ENCODE measurements around the gene RALGAPA1.
"Not testable (repeated sequence)": the region's sequence is repeated elsewhere in the genome, so short reads cannot be mapped to it uniquely, and the experiment has no call there.

RALGAPA1 gene

DNA sequence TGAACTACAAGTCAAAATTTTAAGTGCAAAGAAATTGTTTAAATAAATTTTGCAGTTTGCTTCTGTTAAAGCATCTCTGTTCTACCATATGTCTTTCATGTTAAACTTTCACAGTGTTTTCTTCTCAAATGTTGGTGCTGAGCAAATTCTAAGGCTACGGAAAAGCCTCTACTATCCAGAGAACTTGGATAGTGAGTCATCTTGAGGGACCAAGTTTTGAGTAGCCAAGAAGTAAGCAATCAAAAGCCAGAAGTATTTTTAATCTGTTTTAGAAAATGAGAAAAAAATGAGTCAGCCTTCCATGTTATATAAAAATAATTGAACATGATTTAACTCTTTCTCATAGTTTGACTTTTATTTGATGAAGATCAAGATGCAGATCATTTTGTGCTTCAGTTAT, 20.4 kb upstream of the RALGAPA1 start:
- TF ChIP-seq MYC (IDR thresholded peaks at IDR 0.05; ENCODE audit: low read depth, low read length) (no peak), POLR2A (IDR thresholded peaks at IDR 0.05; ENCODE audit: extremely low read depth, insufficient read length) (no peak), MAX (IDR thresholded peaks at IDR 0.05; ENCODE audit: low read depth, low read length) (no peak)
- TF ChIP-seq, protein P1, sequence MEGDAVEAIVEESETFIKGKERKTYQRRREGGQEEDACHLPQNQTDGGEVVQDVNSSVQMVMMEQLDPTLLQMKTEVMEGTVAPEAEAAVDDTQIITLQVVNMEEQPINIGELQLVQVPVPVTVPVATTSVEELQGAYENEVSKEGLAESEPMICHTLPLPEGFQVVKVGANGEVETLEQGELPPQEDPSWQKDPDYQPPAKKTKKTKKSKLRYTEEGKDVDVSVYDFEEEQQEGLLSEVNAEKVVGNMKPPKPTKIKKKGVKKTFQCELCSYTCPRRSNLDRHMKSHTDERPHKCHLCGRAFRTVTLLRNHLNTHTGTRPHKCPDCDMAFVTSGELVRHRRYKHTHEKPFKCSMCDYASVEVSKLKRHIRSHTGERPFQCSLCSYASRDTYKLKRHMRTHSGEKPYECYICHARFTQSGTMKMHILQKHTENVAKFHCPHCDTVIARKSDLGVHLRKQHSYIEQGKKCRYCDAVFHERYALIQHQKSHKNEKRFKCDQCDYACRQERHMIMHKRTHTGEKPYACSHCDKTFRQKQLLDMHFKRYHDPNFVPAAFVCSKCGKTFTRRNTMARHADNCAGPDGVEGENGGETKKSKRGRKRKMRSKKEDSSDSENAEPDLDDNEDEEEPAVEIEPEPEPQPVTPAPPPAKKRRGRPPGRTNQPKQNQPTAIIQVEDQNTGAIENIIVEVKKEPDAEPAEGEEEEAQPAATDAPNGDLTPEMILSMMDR (IDR thresholded peaks at IDR 0.05; ENCODE audit: low read depth, low read length), result no peak
- H3K4me3 ChIP-seq (ENCODE audit: low read depth, low read length), result no peak overlapping the region
- no peak for DNase-seq (ENCODE audit: low read depth)

GRCh38 chr14:35827678-35828472, 18.8 kb upstream of the RALGAPA1 start:
- no peak for DNase-seq (ENCODE audit: low read depth)
- H3K4me3 ChIP-seq (ENCODE audit: low read depth, low read length), result peak overlapping the region; percentile 90
- TF ChIP-seq MYC (IDR thresholded peaks at IDR 0.05; ENCODE audit: low read depth, low read length) (no peak), MAX (IDR thresholded peaks at IDR 0.05; ENCODE audit: low read depth, low read length) (no peak), POLR2A (IDR thresholded peaks at IDR 0.05; ENCODE audit: extremely low read depth, insufficient read length) (no peak)
- TF ChIP-seq, protein P1 (IDR thresholded peaks at IDR 0.05; ENCODE audit: low read depth, low read length), result no peak

DNA sequence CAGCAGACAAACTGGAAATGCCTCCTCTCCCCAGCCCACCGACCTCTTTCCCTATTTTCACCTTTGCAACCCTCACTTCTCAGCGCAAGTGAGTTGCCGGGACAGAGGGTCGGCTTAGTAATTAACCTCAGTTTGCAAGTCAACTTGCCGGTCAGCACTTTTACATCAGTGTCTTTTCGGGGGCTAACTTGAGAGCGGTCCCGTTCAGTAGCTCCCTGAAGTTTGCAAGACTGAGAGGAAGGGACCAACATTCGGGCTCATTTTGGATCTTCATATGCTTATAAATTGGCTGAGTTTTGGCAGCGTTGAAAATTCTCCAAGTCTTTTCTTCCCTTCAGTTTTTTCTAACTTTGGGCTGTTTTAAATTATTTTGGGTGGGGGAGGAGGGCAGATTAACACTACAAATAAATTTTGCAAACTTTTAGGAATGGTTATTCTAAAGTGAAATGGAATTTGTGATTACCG, 17.9 kb upstream of the RALGAPA1 start:
- no peak for DNase-seq (ENCODE audit: low read depth)
- H3K4me3 ChIP-seq (ENCODE audit: low read depth, low read length), result peak overlapping the region; percentile 90
- TF ChIP-seq, protein P1 (IDR thresholded peaks at IDR 0.05; ENCODE audit: low read depth, low read length), result no peak
- TF ChIP-seq MYC (IDR thresholded peaks at IDR 0.05; ENCODE audit: low read depth, low read length), result no peak
- TF ChIP-seq MAX (IDR thresholded peaks at IDR 0.05; ENCODE audit: low read depth, low read length), result no peak
- no peak for TF ChIP-seq POLR2A (IDR thresholded peaks at IDR 0.05; ENCODE audit: extremely low read depth, insufficient read length)

DNA sequence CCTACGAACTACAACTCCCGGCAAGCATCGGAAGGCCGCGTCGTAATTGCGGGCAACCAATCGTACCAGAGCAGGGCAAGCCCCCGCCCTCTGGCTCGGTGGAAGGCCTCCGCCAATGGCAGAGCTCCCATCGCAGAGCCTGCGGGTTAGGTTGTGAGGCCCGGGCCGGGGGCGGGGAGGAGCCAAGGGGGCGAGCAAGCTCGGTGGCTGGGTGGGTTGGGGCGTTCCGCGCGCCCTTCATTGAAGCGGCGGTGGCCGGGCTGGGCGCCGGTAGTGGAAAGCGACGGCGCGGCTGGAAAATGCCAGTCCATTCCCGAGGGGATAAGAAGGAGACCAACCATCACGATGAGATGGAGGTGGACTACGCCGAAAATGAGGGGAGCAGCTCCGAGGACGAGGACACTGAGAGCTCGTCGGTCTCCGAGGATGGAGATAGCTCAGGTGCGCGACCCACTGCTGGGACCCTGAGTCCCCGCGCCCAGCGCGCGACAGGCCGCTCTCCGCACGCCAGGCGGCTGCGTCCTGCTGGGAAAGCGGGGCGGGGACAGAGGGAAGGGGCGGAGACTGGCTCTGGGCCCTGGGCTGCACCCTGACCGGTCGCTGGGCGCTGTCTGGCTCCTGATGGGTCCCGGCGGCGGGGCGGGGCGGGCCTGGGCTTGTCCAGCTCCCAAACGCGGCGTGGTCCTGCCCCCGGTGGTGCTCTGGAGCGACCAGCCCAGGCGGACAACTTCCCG, 17.3 kb upstream of the RALGAPA1 start, which contains the start of gene BRMS1L:
Gene BRMS1L (plus strand): TSS at position 121 of the 734 bp plus-strand sequence. CDS start 179 bp downstream, at position 300.
- H3K4me3 ChIP-seq (ENCODE audit: low read depth, low read length), result peak within 1 kb of the TSS; percentile 91
- TF ChIP-seq POLR2A (IDR thresholded peaks at IDR 0.05; ENCODE audit: extremely low read depth, insufficient read length), result peak; percentile 68
- peak; percentile 68; the same call in 1 of the 2 replicates for TF ChIP-seq MAX (IDR thresholded peaks at IDR 0.05; ENCODE audit: low read depth, low read length)
- TF ChIP-seq, protein P1 (IDR thresholded peaks at IDR 0.05; ENCODE audit: low read depth, low read length), result no peak
- DNase-seq (ENCODE audit: low read depth), result peak; percentile 99

DNA sequence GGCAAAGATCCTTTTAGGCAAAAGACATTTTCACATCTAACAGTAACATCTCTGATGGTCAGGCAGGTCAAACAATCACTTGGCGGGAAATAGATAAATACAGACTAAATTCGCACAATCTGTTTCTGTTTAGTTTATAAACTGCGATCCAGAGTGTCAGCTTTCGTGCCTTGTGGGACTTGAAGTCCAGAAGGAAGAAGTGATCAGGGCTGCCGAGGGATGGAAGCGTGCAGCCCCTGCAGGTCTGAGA, 16.8 kb upstream of the RALGAPA1 start:
- no peak for DNase-seq (ENCODE audit: low read depth)
- H3K4me3 ChIP-seq (ENCODE audit: low read depth, low read length), result peak overlapping the region; percentile 91
- TF ChIP-seq, protein P1 (IDR thresholded peaks at IDR 0.05; ENCODE audit: low read depth, low read length), result no peak
- TF ChIP-seq POLR2A (IDR thresholded peaks at IDR 0.05; ENCODE audit: extremely low read depth, insufficient read length), result no peak
- no peak for TF ChIP-seq MAX (IDR thresholded peaks at IDR 0.05; ENCODE audit: low read depth, low read length)
- no peak; the same call in 1 of the 2 replicates for TF ChIP-seq MYC (IDR thresholded peaks at IDR 0.05; ENCODE audit: low read depth, low read length)

DNA sequence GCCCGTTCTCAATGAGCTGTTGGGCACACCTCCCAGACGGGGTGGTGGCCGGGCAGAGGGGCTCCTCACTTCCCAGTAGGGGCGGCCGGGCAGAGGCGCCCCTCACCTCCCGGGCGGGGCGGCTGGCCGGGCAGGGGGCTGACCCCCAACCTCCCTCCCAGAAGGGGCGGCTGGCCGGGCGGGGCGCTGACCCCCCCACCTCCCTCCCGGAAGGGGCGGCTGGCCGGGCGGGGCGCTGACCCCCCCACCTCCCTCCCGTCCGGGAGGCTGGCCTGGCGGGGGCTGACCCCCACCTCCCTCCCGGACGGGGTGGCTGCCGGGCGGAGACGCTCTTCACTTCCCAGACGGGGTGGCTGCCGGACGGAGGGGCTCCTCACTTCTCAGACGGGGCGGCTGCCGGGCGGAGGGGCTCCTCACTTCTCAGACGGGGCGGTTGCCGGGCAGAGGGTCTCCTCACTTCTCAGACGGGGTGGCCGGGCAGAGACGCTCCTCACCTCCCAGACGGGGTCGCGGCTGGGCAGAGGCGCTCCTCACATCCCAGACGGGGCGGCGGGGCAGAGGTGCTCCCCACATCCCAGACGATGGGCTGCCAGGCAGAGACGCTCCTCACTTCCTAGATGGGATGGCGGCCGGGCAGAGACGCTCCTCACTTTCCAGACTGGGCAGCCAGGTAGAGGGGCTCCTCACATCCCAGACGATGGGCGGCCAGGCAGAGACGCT, 15.5 kb upstream of the RALGAPA1 start:
- DNase-seq (ENCODE audit: low read depth); H3K4me3 ChIP-seq (ENCODE audit: low read depth, low read length): not testable (repeated sequence)

Measured in NB4 (cell line).